Activated T-helper 1 cell treated with anti-CD3 and anti-CD28 coated beads, Interleukin-12 subunit alpha, Interleukin-12 subunit beta, Interleukin-2, Interleukin-4 antibody, amounts not matched to agents 30 ng/mL and 10 ng/mL and 1 ng/mL, durations not matched to agents 14 hours and 24 hours and 36 hours (primary cell): ENCODE data around the gene KRTAP5-9. TPM values are rescaled to one million over a fixed set of nuclear protein-coding genes. Genes with fewer than 3 reads are reported as not detected.
"Not testable (repeated sequence)": the region's sequence is repeated elsewhere in the genome, so short reads cannot be mapped to it uniquely, and the experiment has no call there.

Experiments used
- DNase-seq: peaks from one replicate; pipeline ENCODE4 v3.0.0; 2021; ENCODE audit warnings: low spot score
- H3K27ac Mint-ChIP-seq: one replicate; pipeline ENCODE4 v1.8.0; 2021; ENCODE audit warnings: mild to moderate bottlenecking, mixed read lengths
- H3K27me3 Mint-ChIP-seq: one replicate; pipeline ENCODE4 v1.8.0; 2022; ENCODE audit warnings: mild to moderate bottlenecking, moderate library complexity, mixed read lengths; ENCODE audit not compliant: insufficient read depth
- H3K36me3 Mint-ChIP-seq: one replicate; pipeline ENCODE4 v1.8.0; 2021; ENCODE audit warnings: low read depth, mixed read lengths
- H3K4me1 Mint-ChIP-seq: one replicate; pipeline ENCODE4 v1.8.0; 2021; ENCODE audit warnings: low read depth, mixed read lengths
- H3K4me3 Mint-ChIP-seq: one replicate; pipeline ENCODE4 v1.8.0; 2021; ENCODE audit warnings: mild to moderate bottlenecking, moderate library complexity, mixed read lengths
- H3K9me3 Mint-ChIP-seq: one replicate; pipeline ENCODE4 v1.8.0; 2021; ENCODE audit warnings: mixed read lengths
- intact Hi-C: fragments of 100-400 bp; cut with micrococcal nuclease; formaldehyde crosslinking; loops from one replicate; pipeline ENCODE4 v1.15.1; 2024
- total RNA-seq: library from RNA; stranded (reverse); gene quantifications from 2 replicates; pipeline ENCODE4 v1.2.3, GENCODE V29; 2022

Gene KRTAP5-9
- total RNA-seq, 1 donor from 2014 or later = not detected

GRCh38 chr11:71519546-71519945, 28.7 kb upstream of the KRTAP5-9 start:
- no peak for DNase-seq
- Mint-ChIP-seq H3K36me3 (no peaks in the 10 kb centered on the region), H3K4me1 (no peaks in the 10 kb centered on the region), H3K4me3 (no peak overlapping the region), H3K27me3 (peaks cover 7% of the 10 kb centered on the region), H3K9me3 (no peaks in the 10 kb centered on the region), H3K27ac (no peak overlapping the region)
- intact Hi-C loops = no loop called here

- H3K9me3 Mint-ChIP-seq = no peaks in the 10 kb centered on the region
- H3K36me3 Mint-ChIP-seq = no peaks in the 10 kb centered on the region
- intact Hi-C loops = no loop called here
- peaks cover 11% of the 10 kb centered on the region for H3K27me3 Mint-ChIP-seq
- DNase-seq = no peak
- H3K27ac Mint-ChIP-seq = no peak overlapping the region
- no peak overlapping the region for H3K4me3 Mint-ChIP-seq
- no peaks in the 10 kb centered on the region for H3K4me1 Mint-ChIP-seq
These were observed 22.9 kb upstream of the KRTAP5-9 start for GRCh38 chr11:71525188-71525937.

- no peak for DNase-seq
- intact Hi-C loops = no loop called here
- Mint-ChIP-seq H3K27me3 (peaks cover 11% of the 10 kb centered on the region), H3K9me3 (no peaks in the 10 kb centered on the region), H3K4me3 (no peak overlapping the region), H3K36me3 (no peaks in the 10 kb centered on the region), H3K4me1 (no peaks in the 10 kb centered on the region), H3K27ac (no peak overlapping the region)
These were observed 22.2 kb upstream of the KRTAP5-9 start for GRCh38 chr11:71525938-71526495.

- H3K9me3 Mint-ChIP-seq, H3K4me1 Mint-ChIP-seq, DNase-seq, H3K27ac Mint-ChIP-seq, H3K36me3 Mint-ChIP-seq, H3K4me3 Mint-ChIP-seq, intact Hi-C loops: not testable (repeated sequence)
- peaks cover 12% of the 10 kb centered on the region for H3K27me3 Mint-ChIP-seq
These were observed 21.2 kb upstream of the KRTAP5-9 start, which contains the start of gene KRTAP5-7 for GRCh38 chr11:71526796-71527575. Gene KRTAP5-7, plus strand, starts transcription at chr11:71527267. Its CDS starts 34 bp downstream, at chr11:71527301.

DNA sequence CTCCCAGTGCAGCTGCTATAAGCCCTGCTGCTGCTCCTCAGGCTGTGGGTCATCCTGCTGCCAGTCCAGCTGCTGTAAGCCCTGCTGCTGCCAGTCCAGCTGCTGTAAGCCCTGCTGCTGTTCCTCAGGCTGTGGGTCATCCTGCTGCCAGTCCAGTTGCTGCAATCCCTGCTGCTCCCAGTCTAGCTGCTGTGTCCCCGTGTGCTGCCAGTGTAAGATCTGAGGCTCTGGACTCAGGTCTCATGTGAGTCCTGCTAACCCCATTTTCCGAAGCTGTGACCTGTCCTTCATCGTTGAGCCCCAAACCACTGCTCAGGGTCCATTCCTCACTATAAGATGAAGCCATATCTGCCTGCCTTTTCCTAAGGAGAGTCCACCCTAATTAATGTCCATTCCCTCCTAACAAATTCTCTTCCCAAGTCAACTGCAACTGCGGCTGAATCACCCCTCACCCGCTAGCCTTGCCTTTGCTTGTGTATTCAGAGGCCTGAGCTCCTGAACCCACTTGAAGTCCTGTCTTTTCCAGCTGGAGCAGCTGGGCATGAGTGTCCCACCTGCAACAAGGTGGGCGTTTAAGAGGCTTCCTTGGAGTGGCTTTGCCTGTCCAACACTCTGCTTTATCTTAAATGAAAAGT, 20.5 kb upstream of the KRTAP5-9 start:
- Mint-ChIP-seq H3K27ac (no peak overlapping the region), H3K27me3 (peaks cover 12% of the 10 kb centered on the region), H3K4me3 (no peak overlapping the region), H3K9me3 (no peaks in the 10 kb centered on the region), H3K36me3 (no peaks in the 10 kb centered on the region), H3K4me1 (no peaks in the 10 kb centered on the region)
- no peak for DNase-seq
- intact Hi-C loops = no loop called here

DNA sequence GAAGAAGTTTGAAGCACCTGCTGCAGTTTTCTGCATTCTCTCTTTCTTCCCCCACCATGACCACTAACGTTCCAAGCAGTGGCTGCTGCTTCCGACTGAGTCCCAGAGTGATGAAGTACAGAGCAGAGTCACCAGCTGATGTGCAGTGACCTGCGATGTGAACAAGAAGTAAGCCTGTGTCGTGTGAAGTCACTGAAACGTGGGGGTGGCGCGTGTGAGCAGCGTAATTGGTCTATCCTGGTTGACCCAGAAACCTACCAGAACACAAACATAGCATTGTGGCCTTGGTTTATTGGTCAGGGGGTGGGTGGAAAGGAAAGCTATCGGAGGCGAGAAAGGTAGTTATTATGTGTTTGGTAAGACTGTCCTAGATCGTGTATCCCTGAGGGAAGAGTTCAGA, 17.6 kb upstream of the KRTAP5-9 start:
- Mint-ChIP-seq H3K9me3 (no peaks in the 10 kb centered on the region), H3K36me3 (no peaks in the 10 kb centered on the region), H3K4me3 (no peak overlapping the region), H3K27ac (no peak overlapping the region), H3K27me3 (peaks cover 7% of the 10 kb centered on the region), H3K4me1 (no peaks in the 10 kb centered on the region)
- no peak for DNase-seq
- intact Hi-C loops = no loop called here

DNA sequence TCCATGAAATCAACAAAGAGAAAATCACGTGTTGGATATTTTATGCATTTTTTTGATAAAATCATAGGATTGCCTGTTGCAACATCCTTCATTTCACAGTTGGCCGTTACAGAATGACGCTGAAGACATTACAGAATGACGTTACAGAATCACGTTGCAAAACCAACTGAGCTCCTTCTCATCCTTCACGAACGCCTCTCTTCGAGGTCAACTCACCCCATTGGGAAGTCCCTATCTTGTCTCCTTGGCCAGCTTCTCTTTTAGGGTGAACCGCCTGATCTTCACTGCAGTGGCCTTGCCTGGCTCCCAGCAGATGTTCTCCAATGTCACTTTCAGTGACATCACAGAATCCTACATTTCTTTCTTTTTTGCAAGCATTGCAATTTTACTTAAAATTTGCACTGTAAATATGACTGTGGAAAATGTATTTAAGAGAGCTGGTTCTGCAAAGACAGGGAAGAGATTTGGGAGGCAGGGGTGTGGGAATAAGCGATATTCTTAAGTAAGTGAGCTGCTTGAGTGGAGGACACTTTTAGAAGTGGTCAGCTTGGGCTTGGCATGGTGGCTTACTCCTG, 16.1 kb upstream of the KRTAP5-9 start:
- H3K27ac Mint-ChIP-seq = no peak overlapping the region
- H3K4me3 Mint-ChIP-seq = no peak overlapping the region
- H3K4me1 Mint-ChIP-seq = no peaks in the 10 kb centered on the region
- peaks cover 7% of the 10 kb centered on the region for H3K27me3 Mint-ChIP-seq
- intact Hi-C loops = no loop called here
- no peaks in the 10 kb centered on the region for H3K9me3 Mint-ChIP-seq
- H3K36me3 Mint-ChIP-seq = no peaks in the 10 kb centered on the region
- no peak for DNase-seq

DNA sequence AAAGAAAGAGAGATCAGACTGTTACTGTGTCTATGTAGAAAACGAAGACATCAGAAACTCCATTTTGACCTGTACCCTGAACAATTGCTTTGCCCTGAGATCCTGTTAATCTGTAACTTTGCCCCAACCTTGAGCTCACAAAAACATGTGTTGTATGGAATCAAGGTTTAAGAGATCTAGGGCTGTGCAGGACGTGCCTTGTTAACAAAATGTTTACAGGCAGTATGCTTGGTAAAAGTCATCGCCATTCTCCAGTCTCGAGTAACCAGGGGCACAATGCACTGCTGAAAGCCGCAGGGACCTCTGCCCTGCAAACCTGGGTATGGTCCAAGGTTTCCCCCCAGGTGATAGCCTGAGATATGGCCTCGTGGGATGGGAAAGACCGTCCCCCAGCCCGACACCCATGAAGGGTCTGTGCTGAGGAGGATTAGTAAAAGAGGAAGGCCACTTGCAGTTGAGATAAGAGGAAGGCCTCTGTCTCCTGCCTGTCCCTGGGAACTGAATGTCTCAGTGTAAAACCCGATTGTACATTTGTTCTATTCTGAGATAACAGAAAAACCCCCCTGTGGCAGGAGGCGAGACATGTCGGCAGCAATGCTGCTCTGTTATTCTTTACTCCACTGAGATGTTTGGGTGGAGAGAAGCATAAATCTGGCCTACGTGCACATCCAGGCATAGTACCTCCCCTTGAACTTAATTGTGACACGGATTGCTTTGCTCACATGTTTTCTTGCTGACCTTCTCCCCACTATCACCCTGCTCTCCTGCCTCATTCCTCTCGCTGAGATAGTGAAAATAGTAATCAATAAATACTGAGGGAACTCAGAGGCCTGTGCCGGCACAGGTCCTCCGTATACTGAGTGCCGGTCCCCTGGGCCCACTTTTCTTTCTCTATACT, 13.3 kb upstream of the KRTAP5-9 start:
- H3K9me3 Mint-ChIP-seq, intact Hi-C loops: not testable (repeated sequence)

GRCh38 chr11:71535825-71536224, 12.4 kb upstream of the KRTAP5-9 start:
- Mint-ChIP-seq H3K4me3 (no peak overlapping the region), H3K9me3 (peaks cover 4% of the 10 kb centered on the region), H3K36me3 (no peaks in the 10 kb centered on the region), H3K27ac (no peak overlapping the region), H3K27me3 (peaks cover 2% of the 10 kb centered on the region), H3K4me1 (no peaks in the 10 kb centered on the region)
- no peak for DNase-seq
- intact Hi-C loops = no loop called here

More for the DNA sequence above, 13.3 kb upstream of the KRTAP5-9 start:
- not testable (repeated sequence) for H3K36me3 Mint-ChIP-seq, H3K4me1 Mint-ChIP-seq, H3K27ac Mint-ChIP-seq, DNase-seq, H3K27me3 Mint-ChIP-seq, H3K4me3 Mint-ChIP-seq

- DNase-seq = no peak
- Mint-ChIP-seq H3K4me3 (no peak overlapping the region), H3K36me3 (no peaks in the 10 kb centered on the region), H3K9me3 (peaks cover 13% of the 10 kb centered on the region), H3K4me1 (no peaks in the 10 kb centered on the region), H3K27me3 (no peaks in the 10 kb centered on the region), H3K27ac (no peak overlapping the region)
- intact Hi-C loops = no loop called here
These were observed 10.7 kb upstream of the KRTAP5-9 start for GRCh38 chr11:71537537-71537936.

DNA sequence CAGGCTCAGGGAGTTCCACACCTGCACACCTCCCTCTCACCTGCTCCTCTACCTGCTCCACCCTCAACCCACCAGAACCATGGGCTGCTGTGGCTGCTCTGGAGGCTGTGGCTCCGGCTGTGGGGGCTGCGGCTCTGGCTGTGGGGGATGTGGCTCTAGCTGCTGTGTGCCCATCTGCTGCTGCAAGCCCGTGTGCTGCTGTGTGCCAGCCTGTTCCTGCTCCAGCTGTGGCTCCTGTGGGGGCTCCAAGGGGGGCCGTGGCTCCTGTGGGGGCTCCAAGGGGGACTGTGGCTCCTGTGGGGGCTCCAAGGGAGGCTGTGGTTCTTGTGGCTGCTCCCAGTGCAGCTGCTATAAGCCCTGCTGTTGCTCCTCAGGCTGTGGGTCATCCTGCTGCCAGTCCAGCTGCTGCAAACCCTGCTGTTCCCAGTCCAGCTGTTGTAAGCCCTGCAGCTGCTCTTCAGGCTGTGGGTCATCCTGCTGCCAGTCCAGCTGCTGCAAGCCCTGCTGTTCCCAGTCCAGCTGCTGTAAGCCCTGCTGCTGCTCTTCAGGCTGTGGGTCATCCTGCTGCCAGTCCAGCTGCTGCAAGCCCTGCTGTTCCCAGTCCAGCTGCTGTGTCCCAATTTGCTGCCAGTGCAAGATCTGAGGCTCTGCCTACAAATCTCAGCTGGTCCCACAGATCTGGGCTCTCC, 10.1 kb upstream of the KRTAP5-9 start, which contains the start of gene KRTAP5-8:
Gene KRTAP5-8, plus strand, starts transcription at position 49 of the 689 bp plus-strand sequence. Its CDS starts 31 bp downstream, at position 80.
- H3K36me3 Mint-ChIP-seq, H3K27ac Mint-ChIP-seq, H3K4me1 Mint-ChIP-seq, H3K4me3 Mint-ChIP-seq, intact Hi-C loops, H3K27me3 Mint-ChIP-seq, DNase-seq: not testable (repeated sequence)
- H3K9me3 Mint-ChIP-seq = peaks cover 13% of the 10 kb centered on the region
